Caco-2 (cell line): ENCODE data around the gene ODAD2. TPM values are rescaled to one million over a fixed set of nuclear protein-coding genes. Genes with fewer than 3 reads are reported as not detected.

ENCODE experiments used
- BruUV-seq: library from RNA; stranded (reverse); fragments of 400-500 nt; replicated peaks from 2 replicates; lab custom pipeline; 2021; lab: Mats Ljungman, UMichigan
- CTCF ChIA-PET: fragments of 300-600 bp; sonication (Branson Sonifier 250); formaldehyde crosslinking; loops from one replicate; lab custom pipeline; 2022; ENCODE audit warnings: antibody characterized with exemption; lab: Charles Lee
- POLR2A ChIA-PET: fragments of 300-600 bp; sonication (Branson Sonifier 250); formaldehyde crosslinking; loops from one replicate; lab custom pipeline; 2022; ENCODE audit warnings: antibody characterized with exemption; lab: Charles Lee
- DNase-seq, 2 experiments: peaks; one replicate each; pipeline versions ENCODE4 v3.0.0 to v3.0.0-alpha.2; 2020 to 2022
- H3K27me3 ChIP-seq: replicated peaks from 2 replicates; pipeline ENCODE4 v1.6.0; 2011; ENCODE audit warnings: low read length; ENCODE audit not compliant: control insufficient read depth, insufficient read depth
- H3K36me3 ChIP-seq: 2 replicates; pipeline ENCODE4 v1.5.1; 2011; ENCODE audit warnings: low read length; ENCODE audit not compliant: control insufficient read depth, insufficient read depth
- H3K4me1 ChIP-seq: fragments of 250-450 bp; sonication (Bioruptor Pico); 2 replicates; pipeline ENCODE4 v1.5.1; 2020; ENCODE audit warnings: mild to moderate bottlenecking
- H3K4me3 ChIP-seq: 2 replicates; pipeline ENCODE4 v1.5.1; 2011; ENCODE audit warnings: low read depth, mild to moderate bottlenecking, control low read depth, low read length
- H3K9me3 ChIP-seq: fragments of 250-450 bp; sonication (Bioruptor Pico); 2 replicates; pipeline ENCODE4 v1.5.1; 2020; ENCODE audit warnings: mild to moderate bottlenecking, moderate library complexity
- H3K27ac Mint-ChIP-seq: one replicate; pipeline ENCODE4 v1.8.0; 2022; ENCODE audit warnings: mixed read lengths; ENCODE audit not compliant: unreplicated experiment
- H3K27me3 Mint-ChIP-seq: one replicate; pipeline ENCODE4 v1.8.0; 2022; ENCODE audit warnings: mixed read lengths; ENCODE audit not compliant: insufficient read depth, unreplicated experiment
- H3K36me3 Mint-ChIP-seq: one replicate; pipeline ENCODE4 v1.8.0; 2022; ENCODE audit warnings: mild to moderate bottlenecking, mixed read lengths; ENCODE audit not compliant: insufficient read depth, unreplicated experiment
- H3K4me1 Mint-ChIP-seq: one replicate; pipeline ENCODE4 v1.8.0; 2022; ENCODE audit warnings: low read depth, mixed read lengths; ENCODE audit not compliant: unreplicated experiment
- H3K4me3 Mint-ChIP-seq: one replicate; pipeline ENCODE4 v1.8.0; 2022; ENCODE audit warnings: mild to moderate bottlenecking, moderate library complexity, mixed read lengths; ENCODE audit not compliant: unreplicated experiment
- H3K9me3 Mint-ChIP-seq: one replicate; pipeline ENCODE4 v1.8.0; 2022; ENCODE audit warnings: mixed read lengths; ENCODE audit not compliant: unreplicated experiment
- CTCF ChIP-seq, 2 experiments: fragments of 200-600 bp in 1 of 2; IDR thresholded peaks; 1 replicate in 1 of 2; 2 replicates in 1 of 2; pipeline versions ENCODE4 v1.5.1 to v1.8.0; 2011 to 2022; ENCODE audit warnings: antibody characterized with exemption in 1 of 2, control low read depth in 1 of 2, inconsistent platforms in 1 of 2, low read depth in 1 of 2, low read length in 1 of 2, mild to moderate bottlenecking in 1 of 2, moderate library complexity in 1 of 2; ENCODE audit not compliant: insufficient read depth in 1 of 2, severe bottlenecking in 1 of 2, unreplicated experiment in 1 of 2
- intact Hi-C: fragments of 100-400 bp; cut with micrococcal nuclease; formaldehyde crosslinking; loops from one replicate; pipeline ENCODE4 v1.10.0; 2022; ENCODE audit not compliant: unreplicated experiment
- total RNA-seq: library from RNA; stranded (reverse); gene quantifications from 2 replicates; pipeline ENCODE4 v1.2.3, GENCODE V29; 2022

ODAD2 gene
- total RNA-seq, 1 experiment from 2014 or later = not detected

DNA sequence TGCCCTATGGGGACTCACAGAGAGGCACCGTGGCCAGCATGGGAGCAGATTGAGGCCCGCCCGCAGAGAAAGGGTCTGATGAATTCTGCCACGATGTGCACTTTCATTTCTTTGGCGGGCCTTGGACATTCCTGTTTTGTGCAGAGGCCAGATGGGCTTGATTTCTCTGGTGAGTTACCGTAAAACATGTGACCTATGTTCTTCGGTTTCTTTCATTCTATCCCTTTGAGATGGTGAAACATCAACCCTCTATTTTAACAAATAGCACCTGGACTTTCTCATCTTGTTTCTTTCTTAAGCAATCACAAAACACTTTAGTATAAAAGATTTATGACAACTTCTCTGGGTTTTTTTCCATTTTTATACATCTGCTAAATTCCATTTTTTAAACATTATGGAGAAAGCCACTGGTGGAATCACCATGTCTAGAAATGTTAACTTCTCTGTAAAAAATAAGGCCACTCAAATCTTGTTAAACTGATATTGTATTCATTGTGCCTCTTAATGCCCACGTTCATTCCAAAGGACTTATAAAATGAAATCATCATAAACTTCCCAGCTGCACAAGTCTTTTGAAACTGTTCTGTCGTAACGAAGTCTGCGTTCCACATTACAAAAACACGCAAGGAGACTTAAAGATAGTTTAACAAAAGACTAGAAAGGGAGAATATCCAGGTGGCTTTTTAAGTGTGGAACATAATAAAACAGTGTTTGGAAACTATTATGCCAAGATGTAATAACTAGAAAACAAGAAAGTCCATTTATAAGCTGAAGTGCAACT lies 21.4 kb upstream of the ODAD2 start:
- ChIA-PET POLR2A (no interaction called here), CTCF (no interaction called here)
- no peak for TF ChIP-seq CTCF (IDR thresholded peaks at IDR 0.05; ENCODE audit: insufficient read depth in 1 of 2, low read depth in 1 of 2, low read length in 1 of 2, severe bottlenecking in 1 of 2, unreplicated experiment in 1 of 2)
- intact Hi-C loops = no loop called here
- no TSS peak for BruUV-seq
- Mint-ChIP-seq H3K4me1 (no peaks in the 10 kb centered on the region), H3K27ac (no peak overlapping the region), H3K27me3 (peaks cover 21% of the 10 kb centered on the region), H3K36me3 (no peaks in the 10 kb centered on the region), H3K9me3 (no peaks in the 10 kb centered on the region), H3K4me3 (no peak overlapping the region)
- H3K9me3 ChIP-seq = no peaks in the 10 kb centered on the region
- no peaks in the 10 kb centered on the region for H3K36me3 ChIP-seq
- H3K4me1 ChIP-seq = no peaks in the 10 kb centered on the region
- no peaks in the 10 kb centered on the region for H3K27me3 ChIP-seq
- H3K4me3 ChIP-seq = no peak overlapping the region
- no peak for DNase-seq

- no peaks in the 10 kb centered on the region for H3K4me1 ChIP-seq
- Mint-ChIP-seq H3K36me3 (no peaks in the 10 kb centered on the region), H3K9me3 (no peaks in the 10 kb centered on the region), H3K4me3 (no peak overlapping the region), H3K4me1 (no peaks in the 10 kb centered on the region), H3K27ac (no peak overlapping the region), H3K27me3 (peaks cover 16% of the 10 kb centered on the region)
- ChIA-PET CTCF (no interaction called here), POLR2A (no interaction called here)
- no peaks in the 10 kb centered on the region for H3K27me3 ChIP-seq
- no peaks in the 10 kb centered on the region for H3K9me3 ChIP-seq
- H3K4me3 ChIP-seq = no peak overlapping the region
- DNase-seq = no peak
- TF ChIP-seq CTCF (IDR thresholded peaks at IDR 0.05; ENCODE audit: insufficient read depth in 1 of 2, low read depth in 1 of 2, low read length in 1 of 2, severe bottlenecking in 1 of 2, unreplicated experiment in 1 of 2) = no peak
- H3K36me3 ChIP-seq = no peaks in the 10 kb centered on the region
- intact Hi-C loops = no loop called here
- BruUV-seq = no TSS peak
Observed at GRCh38 chr10:28014651-28015050, 15.8 kb upstream of the ODAD2 start.

DNA sequence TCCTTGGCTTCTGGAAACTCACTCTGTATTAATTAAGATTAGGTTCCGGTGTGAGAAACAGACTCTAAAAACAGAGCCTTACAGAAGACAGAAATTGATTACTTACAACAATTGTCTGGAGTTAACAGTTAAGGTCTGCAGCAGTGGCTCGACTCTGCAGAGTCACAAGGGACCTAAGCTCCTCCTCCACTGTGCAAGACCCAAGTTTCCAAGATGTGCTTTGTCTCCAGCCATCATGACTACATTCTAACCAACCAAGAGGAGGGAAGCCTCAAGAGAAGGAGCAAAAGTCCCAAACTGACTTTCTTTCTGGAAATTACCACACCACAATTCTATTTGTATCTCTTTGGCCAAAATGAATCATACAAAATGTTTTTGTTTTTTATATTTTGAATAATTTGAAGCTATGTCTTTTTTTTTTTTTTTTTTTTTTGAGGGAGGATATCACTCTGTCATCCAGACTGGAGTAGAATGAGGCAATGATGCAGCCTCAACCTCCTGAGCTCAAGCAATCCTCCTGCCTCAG lies 14.2 kb upstream of the ODAD2 start:
- no peaks in the 10 kb centered on the region for H3K27me3 ChIP-seq
- no TSS peak for BruUV-seq
- no peak overlapping the region for H3K27ac Mint-ChIP-seq
- H3K4me1 Mint-ChIP-seq = no peaks in the 10 kb centered on the region
- no peak overlapping the region for H3K4me3 ChIP-seq
- H3K36me3 Mint-ChIP-seq = no peaks in the 10 kb centered on the region
- H3K4me1 ChIP-seq = no peaks in the 10 kb centered on the region
- H3K27me3 Mint-ChIP-seq = peaks cover 22% of the 10 kb centered on the region
- H3K4me3 Mint-ChIP-seq = no peak overlapping the region
- H3K9me3 Mint-ChIP-seq = no peaks in the 10 kb centered on the region
- DNase-seq = no peak
- no peaks in the 10 kb centered on the region for H3K9me3 ChIP-seq
- no peaks in the 10 kb centered on the region for H3K36me3 ChIP-seq
- POLR2A ChIA-PET = no interaction called here
- TF ChIP-seq CTCF (IDR thresholded peaks at IDR 0.05; ENCODE audit: insufficient read depth in 1 of 2, low read depth in 1 of 2, low read length in 1 of 2, severe bottlenecking in 1 of 2, unreplicated experiment in 1 of 2) = no peak
- CTCF ChIA-PET = no interaction called here
- intact Hi-C loops = no loop called here
